Measurements from ENCODE around the gene NKX6-2.
"Not testable (repeated sequence)": the region's sequence is repeated elsewhere in the genome, so short reads cannot be mapped to it uniquely, and the experiment has no call there.

NKX6-2 gene

DNA sequence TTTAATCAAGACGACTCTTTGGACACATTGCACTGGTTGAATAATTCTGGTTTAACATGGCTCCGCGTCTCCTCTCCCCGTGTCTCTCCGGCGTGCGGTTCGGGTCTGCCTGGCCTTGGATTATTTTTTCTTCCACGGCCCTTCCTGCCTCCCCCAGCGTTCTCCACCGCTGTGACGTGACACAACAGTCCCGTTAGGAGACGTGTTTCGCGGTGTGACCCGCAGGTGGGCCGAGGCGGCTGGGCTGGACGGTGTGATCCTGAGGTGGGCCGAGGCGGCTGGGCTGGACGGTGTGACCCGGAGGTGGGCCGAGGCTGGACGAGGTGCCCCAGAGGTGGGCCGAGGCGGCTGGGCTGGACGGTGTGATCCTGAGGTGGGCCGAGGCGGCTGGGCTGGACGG, 12.0 kb upstream of the NKX6-2 start:
- DNase-seq (ENCODE audit: low read depth in 2 of 2), result not testable (repeated sequence)

DNA sequence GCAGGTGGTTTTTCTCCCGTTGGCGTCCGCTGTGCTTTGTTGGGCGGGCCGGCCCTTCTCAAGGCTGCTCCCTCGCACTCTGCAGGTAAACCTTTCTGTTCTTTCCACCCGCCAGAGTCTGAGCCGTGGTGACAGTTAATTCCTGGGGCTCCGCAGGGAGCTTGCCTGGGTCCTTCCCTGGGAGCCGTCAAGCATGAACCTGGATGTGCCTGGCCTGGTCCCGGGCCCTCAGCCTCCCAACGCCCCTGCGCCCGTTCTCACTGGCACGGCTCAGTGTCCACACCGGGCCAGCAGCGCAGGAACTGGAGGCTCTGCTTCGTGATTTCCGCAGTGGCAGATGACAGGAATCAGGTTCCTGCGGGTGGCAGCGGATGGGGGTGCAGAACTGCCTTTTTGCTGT, 10.9 kb upstream of the NKX6-2 start:
- no peak for DNase-seq (ENCODE audit: low read depth in 2 of 2)

DNA sequence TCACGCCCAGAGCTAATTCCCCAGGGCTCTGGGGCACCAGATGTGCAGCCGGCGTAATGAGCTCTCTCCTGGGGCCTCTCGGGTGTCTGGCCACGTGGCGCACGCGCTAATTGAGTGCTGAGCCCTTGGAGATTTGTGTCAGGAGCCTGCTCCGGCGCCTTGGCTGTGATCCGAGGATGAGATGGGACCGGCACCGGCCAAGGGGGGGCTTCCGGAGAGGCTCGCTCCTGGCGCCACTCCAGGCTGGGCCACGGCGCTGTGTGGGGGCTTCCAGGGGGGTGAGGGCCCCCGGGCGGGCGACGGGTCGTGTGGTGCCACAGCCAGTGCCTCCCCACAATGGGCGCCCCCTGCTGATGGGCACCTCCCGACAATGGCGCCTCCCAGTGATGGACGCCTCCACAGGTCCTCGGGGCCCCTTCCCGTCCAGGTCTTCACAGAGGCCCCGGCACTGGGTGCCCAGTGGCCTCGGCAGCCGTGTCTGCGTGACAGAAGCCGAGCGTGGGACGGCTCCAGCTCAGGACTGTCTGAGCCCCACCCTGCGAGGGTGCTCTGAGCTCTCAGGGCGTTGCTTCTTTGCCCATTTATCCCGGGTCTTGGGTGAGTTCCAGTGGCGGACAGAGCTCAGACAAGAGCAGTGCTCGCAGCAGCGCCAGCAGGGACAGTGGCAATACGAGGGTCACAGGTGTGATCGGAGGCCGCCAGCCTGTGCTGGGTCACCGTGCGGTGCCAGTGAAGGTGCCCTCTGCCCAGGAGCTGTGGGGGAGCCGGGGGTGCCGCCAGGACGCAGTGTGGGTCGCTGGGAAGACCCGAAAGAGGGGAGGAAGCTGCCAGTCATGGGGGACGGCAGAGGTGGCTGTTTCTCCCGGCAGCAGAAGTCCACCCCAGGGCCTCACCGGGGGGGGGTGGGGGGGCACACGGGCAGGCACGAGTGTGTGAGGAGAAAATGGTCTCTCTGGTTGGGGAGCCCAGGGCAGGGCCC, 8.2 kb upstream of the NKX6-2 start:
- DNase-seq (ENCODE audit: low read depth in 2 of 2), result no peak

DNA sequence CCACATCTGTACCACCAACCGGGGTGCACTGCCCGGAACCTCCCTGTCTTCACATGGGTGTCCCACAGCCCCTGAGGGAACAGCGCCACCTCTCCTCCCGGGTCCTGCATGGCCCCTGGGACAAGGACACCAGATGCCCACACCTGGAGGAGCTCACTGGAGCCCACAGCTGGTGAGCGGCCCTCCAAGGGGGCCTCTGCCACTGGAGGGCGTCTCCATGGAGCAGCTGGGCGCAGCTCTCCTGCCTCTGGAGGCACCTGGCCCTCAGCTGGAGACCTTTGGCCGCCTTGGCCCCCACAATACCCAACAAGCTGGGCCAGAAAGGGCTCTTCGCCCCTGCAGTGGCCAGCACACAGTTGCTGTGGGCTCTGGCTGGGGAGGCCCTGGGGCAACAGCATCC, 7.3 kb upstream of the NKX6-2 start:
- DNase-seq (ENCODE audit: low read depth in 2 of 2), result no peak

DNA sequence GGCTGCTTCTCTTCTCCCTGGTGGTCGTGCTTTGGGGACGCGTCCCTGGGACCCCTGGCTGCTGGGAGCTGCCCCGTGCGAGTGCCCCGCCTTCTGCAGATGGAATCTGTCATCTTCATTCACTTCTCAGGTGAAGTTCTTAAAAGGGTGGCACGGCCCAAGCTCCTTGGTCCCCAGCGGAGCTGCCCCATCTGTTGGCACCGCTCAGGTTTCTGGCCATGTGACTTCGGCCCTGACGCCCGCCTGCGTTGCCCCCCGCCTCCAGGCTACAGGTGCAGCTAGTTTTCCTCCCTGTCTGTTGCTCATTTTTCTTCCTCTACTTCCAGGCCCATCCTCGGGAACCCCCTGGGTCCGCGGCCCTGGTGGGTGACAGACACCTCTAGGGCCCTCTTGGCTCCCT, 6.8 kb upstream of the NKX6-2 start:
- no peak for DNase-seq (ENCODE audit: low read depth in 2 of 2)

DNA sequence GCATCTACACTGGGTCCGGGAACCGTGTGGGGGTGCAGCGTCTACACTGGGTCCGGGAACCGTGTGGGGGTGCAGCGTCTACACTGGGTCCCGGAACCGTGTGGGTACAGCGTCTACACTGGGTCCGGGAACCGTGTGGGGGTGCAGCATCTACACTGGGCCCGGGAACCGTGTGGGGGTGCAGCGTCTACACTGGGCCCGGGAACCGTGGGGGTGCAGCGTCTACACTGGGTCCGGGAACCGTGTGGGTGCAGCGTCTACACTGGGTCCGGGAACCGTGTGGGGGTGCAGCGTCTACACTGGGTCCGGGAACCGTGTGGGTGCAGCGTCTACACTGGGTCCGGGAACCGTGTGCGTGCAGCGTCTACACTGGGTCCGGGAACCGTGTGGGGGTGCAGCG, 6.2 kb upstream of the NKX6-2 start:
- not testable (repeated sequence) for DNase-seq (ENCODE audit: low read depth in 2 of 2)

DNA sequence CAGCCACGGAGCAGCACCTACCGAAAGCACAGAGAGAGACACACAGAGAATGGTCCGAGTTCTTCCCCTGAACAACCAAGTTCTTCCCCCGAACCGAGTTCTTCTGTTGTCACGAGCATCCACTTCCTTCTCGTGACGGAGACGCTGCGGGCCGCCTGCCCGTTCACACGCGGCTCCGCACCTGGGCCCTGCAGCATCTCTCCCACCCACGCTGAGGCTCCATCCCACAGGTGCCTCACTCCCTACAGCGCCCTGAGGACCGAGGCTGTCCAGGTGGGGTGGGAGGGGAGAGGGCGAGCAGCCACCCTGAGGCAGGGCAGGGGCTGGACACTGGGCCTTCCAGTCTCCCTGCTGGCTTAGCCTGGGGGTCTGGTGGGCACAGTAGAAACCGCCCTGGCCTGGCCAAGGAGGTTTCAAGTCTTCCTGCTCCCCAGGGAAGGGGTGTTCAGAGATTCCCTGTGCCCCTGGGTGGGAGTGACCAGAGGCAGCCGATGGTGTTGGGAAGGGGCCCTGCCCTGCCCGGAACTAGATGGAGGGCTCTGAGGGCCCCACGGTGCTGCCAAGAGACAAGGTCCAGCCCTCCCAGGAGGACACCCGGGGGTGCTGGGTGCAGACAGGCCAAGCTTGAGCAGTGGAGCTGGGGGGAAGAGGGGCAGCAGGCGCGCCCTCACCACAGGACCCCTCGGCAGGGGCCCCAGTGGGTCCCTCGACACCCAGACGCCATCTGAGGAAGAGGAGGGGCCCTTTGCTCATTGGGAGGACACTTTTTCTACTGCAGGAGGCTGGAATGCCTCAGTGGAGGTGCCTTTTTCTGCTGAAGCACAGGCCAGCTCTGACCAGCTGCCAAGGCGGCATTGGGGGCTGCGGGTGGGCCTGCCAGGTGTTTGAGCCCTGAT, 5.2 kb upstream of the NKX6-2 start:
- DNase-seq (ENCODE audit: low read depth in 2 of 2), result no peak

DNA sequence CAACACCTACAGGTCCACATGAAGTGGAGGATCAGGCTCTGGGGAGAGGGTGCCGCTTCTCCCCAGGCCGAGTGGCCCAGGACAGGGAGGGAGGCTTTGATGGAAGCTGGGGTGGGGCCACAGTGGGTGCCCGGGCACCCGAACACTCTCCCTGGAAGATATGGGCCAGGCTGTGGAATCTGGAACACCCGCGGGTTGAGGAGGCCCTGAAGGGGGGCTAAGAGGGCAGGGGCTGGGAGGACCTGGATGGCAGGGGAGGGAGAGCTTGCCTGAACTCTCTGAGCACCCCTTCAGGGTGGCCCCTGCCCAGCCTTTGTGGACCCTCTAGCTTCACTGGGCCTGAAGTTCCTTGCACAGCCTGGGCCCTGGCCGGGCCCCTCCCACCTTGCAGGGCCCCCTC, 4.5 kb upstream of the NKX6-2 start:
- no peak for DNase-seq (ENCODE audit: low read depth in 2 of 2)

DNA sequence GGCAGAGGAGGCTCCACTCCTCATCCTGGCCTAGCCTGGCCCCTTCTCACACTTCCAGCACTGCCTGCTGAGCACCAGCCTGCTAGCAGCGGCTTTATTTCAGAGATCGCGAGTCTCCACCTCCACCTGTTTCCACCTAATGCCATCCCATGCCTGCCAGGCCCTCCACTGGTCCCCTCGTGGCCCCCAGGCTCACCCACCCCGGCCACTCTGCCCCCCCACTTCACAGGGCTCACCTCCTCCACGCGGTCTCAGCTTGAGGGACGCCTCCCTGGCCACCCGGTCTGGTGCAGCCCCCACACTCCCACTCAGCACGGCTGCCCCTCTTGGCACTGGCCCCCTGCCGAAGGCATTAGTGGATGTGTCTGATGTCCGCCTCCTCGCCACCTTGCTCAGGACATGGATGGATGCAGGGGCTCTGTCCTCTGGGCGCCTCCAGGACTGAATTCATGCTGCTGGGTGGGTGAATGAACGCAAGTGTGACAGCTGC, 3.8 kb upstream of the NKX6-2 start:
- DNase-seq (ENCODE audit: low read depth in 2 of 2), result no peak

DNA sequence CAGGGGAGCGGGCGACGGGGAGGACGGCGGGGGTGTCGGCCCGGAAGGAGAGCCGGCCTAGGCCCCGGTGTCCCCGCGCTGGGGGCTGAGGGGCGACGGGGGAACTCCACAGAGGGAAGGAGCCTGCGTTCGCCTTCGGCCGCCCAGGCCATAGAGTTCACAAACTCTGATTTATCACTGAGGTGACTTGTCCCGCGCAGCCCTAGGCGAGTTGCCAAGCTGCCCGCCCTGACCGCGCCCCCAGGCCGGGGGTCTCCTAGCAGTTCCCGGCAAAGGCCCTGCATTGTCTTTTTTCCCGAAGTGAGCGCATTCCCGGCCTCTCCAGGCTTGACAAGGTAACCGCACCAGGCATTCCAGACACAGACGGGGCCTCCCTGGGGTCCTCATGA, 2.9 kb upstream of the NKX6-2 start:
- no peak for DNase-seq (ENCODE audit: low read depth in 2 of 2)

DNA sequence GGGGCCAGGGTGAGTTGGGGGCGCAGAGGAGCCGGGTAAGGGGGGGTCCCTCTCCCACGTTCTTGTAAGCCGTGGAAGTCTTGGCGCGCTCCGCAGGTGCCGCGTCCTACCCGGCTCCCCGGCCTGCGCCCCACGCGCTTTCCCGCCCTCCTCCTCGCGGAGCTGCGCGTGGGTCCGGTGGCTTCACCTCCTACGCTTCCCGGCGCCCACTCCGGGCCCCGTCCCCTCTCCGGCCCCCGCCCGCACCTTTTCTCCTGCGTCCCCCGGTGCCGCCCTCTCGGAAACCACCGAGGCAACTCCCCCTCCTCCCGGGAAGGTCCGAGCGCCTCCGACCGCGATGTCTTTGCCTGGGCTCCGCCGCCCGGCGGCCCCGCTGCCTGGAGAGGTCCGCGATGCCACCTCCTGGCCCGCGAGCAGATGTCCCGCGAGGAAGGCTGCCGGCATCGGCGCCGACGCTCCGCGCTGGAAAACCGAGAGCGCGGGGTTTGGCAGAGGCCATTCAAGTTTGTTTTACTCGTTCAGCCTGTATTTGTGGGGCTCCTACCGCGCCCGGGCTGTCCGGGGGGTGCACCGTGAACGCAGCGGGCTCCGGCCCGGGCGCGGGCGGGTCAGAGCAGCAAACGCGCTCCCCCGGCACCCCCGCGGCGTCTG, 2.4 kb upstream of the NKX6-2 start:
- DNase-seq (ENCODE audit: low read depth in 2 of 2), result no peak

DNA sequence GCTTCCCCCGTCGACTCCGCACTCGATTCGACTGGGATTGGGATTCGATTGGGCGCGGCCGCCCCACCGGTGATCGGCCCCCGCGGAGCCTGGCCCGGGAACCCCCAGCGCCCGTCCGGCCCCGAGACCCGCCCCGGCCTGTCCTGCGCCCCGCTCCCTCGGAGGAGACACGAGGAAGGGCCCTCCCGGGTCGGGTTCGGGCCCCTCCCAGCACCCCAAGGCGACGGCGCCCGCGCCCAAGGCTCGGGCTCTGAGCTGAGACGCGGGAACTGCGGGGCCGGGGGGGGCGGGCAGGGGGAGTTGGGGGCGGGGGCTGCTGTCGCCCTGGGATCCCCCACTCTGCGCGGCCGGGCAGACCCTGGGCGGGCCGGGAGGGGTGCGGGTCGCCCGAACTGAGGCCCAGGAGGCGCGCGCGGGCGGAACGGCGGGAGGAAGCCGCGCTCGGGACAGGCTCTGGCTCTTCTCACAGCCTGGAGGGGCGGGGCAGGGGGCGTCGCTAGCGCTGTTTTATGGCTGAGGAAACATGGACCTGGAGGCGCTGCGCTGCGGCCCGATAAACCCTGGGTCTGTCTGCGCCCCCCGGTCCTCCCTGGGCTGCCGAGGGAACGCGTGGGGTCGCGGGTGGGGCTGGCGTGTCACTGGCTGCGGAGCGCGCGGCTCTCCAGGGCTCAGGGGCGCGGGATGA, 1.7 kb upstream of the NKX6-2 start:
- DNase-seq (ENCODE audit: low read depth in 2 of 2), result no peak

DNA sequence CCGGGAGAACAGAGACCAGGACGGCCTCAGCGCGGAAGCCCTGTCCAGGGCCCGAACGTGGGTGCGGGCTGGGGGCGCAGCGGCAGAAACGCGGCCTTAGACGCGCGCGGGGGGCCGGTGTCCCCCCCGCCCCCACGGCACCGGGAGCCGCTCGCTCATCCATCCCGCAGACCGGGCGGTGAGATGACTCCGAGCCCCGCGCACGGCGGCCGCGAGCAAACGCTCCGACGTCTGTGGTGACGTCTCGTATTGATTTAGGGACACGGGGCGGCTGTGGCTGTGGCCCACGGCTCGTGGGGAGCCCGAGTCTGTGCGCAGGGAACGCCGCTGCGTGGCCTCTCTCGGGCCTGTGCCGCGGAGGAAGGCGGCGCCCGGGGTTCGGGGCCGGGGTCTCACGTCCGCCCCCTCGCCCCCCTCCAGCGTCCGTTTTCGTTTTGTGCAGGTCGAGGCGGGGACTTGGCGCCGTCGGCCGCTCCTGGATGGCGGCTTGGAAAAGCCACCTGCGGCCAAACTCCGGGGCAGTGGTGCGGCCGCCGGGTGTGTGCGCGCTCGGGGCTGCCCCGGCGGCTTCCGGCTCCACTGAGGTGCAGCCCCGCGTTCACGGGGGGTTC, 1.0 kb upstream of the NKX6-2 start:
- DNase-seq (ENCODE audit: low read depth in 2 of 2), result no peak

DNA sequence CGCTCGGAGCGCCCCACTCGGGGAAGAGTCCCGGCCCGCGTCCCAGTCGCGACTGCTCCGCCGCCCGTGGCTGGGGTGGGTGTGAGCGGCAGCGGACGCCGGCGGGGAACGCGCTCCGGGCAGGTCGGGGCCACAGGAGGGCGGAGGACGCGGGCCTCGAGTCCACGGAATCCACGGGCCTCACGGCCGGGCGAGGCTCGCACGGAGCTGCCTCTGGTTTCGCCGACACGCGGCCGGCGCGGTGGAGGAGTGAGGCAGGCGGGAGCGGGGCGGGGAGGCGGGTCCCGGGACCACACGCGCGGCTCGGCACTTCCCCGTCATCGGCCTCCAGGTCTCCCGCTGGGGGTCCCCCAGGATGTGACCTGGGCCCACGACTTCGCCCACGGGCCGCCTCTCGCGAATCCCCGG, 533 bp upstream of the NKX6-2 start:
- no peak for DNase-seq (ENCODE audit: low read depth in 2 of 2)

DNA sequence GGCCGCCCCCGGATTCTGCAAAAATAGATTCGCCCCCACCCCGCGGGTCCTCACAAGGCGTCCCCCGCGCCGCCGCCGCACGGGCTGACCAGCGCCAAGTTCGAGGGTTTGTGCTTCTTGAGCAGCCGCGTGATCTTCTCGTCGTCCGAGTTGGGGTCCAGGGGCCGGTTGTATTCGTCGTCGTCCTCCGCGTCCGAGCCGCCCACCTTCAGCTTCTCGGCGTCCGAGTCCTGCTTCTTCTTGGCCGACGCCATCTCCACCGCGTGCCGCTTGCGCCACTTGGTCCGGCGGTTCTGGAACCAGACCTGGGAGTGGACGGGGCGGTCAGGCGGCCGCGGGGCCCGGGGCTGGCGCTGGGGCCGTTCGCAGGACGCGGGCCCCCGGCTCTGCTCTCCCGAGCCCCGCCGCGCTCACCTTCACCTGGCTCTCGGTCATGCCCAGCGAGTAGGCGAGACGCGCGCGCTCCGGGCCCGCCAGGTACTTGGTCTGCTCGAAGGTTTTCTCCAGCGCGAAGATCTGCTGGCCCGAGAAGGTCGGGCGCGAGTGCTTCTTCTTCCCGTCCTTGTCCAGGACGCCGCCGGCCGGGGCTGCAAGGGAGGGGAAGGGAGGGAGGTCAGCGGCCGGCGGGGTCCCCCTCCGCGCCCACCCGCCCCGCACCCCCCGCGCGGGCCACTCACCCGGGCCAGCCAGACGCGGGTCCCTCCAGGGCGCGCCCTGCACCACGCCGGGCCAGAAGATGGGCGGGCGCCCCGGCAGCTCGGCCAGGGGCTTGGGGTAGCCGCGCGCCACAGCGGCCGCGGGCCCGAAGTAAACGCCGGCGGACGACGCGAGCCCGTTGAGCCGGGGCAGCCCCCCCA, 853 bp downstream of the NKX6-2 start:
- DNase-seq (ENCODE audit: low read depth in 2 of 2), result no peak

DNA sequence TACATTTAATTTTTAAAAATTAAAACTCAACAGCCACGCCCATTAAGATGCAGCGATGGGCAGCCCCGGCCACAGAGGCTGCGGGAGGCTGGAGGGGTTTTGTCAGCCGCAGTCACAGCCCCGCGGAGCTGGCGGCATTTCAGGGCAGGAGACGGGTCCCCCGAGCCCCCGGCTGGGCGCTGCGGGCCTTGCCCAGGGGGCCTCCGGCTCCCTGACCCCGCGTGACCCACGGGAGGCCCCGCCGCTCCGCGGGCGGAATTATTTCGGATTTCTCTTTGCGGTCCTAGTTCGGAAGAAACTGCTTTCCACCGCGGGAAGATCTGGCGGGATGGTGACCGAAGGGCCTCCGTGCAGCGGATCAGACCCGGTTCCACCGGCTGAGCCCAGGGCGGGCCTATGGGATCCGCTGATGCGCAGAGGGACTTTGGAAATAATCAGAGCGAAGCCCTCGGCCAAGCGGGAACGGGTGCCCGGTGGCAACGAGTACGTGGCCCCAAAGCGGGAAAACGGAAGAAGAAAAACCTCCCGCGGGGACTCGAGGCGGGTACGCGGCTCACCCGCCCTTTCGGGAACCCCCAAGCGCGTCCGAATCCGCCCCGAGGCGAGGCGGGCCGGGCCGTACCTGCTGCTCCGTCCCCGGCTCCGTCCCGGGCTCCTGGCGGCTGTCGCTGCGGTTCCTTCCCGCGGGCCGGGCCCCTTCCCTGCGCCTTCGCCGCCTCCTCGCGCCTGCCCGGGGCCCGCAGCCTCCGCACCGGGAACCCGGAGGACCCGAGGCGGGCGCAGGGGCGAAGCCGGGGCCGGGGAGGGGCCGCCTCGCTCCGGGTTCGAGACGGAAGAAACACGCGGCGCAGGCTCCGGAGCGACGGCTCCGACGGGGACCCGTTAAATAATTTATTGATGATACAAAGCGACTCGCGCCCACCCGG, 1.7 kb downstream of the NKX6-2 start:
- DNase-seq (ENCODE audit: low read depth in 2 of 2), result no peak

DNA sequence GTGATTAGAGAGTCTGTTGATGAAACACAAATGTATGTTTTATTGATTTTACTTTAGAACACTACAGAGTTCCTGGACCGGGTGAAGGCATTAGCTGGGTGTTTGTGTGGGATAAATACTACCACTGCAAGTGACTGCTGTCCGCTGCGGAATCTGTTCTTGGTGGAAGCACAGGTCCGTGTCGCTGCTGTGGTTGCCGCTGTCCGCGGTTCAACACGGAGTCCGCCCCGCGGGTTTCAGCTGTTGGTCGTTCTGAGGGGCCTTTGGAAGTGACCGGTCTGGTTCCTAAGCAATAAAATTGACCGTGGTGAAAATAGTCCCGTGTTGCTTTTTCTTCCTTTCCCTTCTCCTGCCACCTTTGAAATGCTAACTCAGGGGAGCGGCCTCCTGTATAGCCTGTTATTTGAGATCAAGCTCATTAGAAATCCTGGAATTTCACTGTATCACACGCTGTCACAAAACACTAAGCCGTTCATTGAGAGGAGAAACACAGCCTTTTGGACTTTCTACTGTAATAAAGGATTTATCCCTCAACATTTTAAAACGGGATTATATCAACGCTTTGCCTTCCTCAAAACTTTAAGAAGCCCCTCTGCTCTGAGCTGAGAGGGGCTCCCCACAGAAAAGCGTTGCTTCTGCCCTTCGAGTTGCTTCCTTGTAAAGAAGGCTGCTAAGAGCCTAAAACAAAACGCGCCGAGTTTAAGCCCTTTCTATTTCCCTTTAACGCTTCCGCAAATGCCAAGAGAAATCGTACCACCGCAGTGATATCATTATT, 2.6 kb downstream of the NKX6-2 start:
- no peak for DNase-seq (ENCODE audit: low read depth in 2 of 2)

DNA sequence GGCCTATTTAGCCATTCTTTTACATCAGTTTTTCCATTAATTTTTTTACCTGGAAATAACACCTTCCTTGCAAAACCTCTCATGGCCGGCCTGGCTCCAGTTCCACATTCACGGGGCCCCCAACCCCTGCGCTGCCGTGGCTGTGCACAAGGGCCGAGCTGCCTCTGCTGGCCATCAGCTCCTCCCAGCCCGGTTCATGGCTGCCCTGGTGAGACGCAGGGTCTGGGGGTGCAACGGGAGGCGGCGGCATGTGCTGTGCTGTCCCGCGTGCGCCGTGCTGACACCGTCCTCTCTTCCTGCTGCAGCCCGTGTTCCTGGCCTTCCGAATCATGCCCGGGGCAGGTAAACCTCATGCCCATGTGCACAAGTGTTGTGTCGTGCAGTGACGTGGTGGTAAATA, 4.4 kb downstream of the NKX6-2 start:
- no peak for DNase-seq (ENCODE audit: low read depth in 2 of 2)
